Neural progenitor cell (in vitro differentiated cells): ENCODE measurements around the gene VWA7.
"Not testable (repeated sequence)": the region's sequence is repeated elsewhere in the genome, so short reads cannot be mapped to it uniquely, and the experiment has no call there.

ENCODE experiments used
- EZH2 ChIP-seq: fragments of 200-600 bp; sonication (generic); IDR thresholded peaks from 2 replicates; pipeline ENCODE4 v1.6.1; 2017; ENCODE audit warnings: antibody characterized with exemption, mild to moderate bottlenecking, moderate library complexity
- EZH2phosphoT487 ChIP-seq: fragments of 200-600 bp; sonication (generic); IDR thresholded peaks from 2 replicates; pipeline ENCODE4 v1.6.1; 2017; ENCODE audit warnings: antibody characterized with exemption
- TF ChIP-seq, protein P1 (sequence below): fragments of 200-600 bp; sonication (generic); IDR thresholded peaks from 2 replicates; pipeline ENCODE4 v1.5.1; 2017; ENCODE audit warnings: antibody characterized with exemption, mild to moderate bottlenecking

- TF ChIP-seq, protein P1, sequence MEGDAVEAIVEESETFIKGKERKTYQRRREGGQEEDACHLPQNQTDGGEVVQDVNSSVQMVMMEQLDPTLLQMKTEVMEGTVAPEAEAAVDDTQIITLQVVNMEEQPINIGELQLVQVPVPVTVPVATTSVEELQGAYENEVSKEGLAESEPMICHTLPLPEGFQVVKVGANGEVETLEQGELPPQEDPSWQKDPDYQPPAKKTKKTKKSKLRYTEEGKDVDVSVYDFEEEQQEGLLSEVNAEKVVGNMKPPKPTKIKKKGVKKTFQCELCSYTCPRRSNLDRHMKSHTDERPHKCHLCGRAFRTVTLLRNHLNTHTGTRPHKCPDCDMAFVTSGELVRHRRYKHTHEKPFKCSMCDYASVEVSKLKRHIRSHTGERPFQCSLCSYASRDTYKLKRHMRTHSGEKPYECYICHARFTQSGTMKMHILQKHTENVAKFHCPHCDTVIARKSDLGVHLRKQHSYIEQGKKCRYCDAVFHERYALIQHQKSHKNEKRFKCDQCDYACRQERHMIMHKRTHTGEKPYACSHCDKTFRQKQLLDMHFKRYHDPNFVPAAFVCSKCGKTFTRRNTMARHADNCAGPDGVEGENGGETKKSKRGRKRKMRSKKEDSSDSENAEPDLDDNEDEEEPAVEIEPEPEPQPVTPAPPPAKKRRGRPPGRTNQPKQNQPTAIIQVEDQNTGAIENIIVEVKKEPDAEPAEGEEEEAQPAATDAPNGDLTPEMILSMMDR = not testable (repeated sequence)
- not testable (repeated sequence) for TF ChIP-seq EZH2, EZH2phosphoT487
Observed at GRCh38 chr6:31808599-31808998, 31.5 kb upstream of the VWA7 start.
